Thymus (tissue), 11 donors: ENCODE results near the gene SPOCK1. TPM values are rescaled to one million over a fixed set of nuclear protein-coding genes. Genes with fewer than 3 reads are reported as not detected.
"Not testable (repeated sequence)": the region's sequence is repeated elsewhere in the genome, so short reads cannot be mapped to it uniquely, and the experiment has no call there.

ENCODE experiments used
- DNase-seq, 9 donors: peaks; one replicate each; pipeline ENCODE4 v3.0.0-alpha.2; 2013; ENCODE audit warnings: low spot score in 9 of 9, low read depth in 6 of 9, missing footprints in 1 of 9
- H3K27ac ChIP-seq, 2 donors: one replicate each; pipeline ENCODE4 v1.5.1; 2013; ENCODE audit warnings: control low read depth in 1 of 2, low read depth in 1 of 2, low read length in 1 of 2, mild to moderate bottlenecking in 1 of 2, moderate library complexity in 1 of 2
- H3K27me3 ChIP-seq, 2 donors: one replicate each; pipeline ENCODE4 v1.5.1; 2013; ENCODE audit warnings: low read length in 1 of 2; ENCODE audit not compliant: control insufficient read depth in 2 of 2, insufficient read depth in 1 of 2
- H3K36me3 ChIP-seq, 2 donors: one replicate each; pipeline ENCODE4 v1.5.1; 2013; ENCODE audit warnings: low read length in 1 of 2, mild to moderate bottlenecking in 1 of 2, moderate library complexity in 1 of 2; ENCODE audit not compliant: control insufficient read depth in 2 of 2, insufficient read depth in 2 of 2
- H3K4me1 ChIP-seq, 2 donors: one replicate each; pipeline ENCODE4 v1.5.1; 2013; ENCODE audit warnings: low read length in 2 of 2; ENCODE audit not compliant: control insufficient read depth in 2 of 2, insufficient read depth in 2 of 2
- H3K4me3 ChIP-seq, 2 donors: one replicate each; pipeline ENCODE4 v1.5.1; 2013; ENCODE audit warnings: low read length in 2 of 2, control low read depth in 1 of 2, mild to moderate bottlenecking in 1 of 2
- H3K9me3 ChIP-seq, 2 donors: one replicate each; pipeline ENCODE4 v1.5.1; 2013; ENCODE audit warnings: low read length in 1 of 2, mild to moderate bottlenecking in 1 of 2; ENCODE audit not compliant: control insufficient read depth in 2 of 2, insufficient read depth in 1 of 2
- WGBS: extraction: QIAGEN DNeasy Blood & Tissue Kit; methylation state at CpG from one replicate; pipeline ENCODE4 v1.1.7; 2013; 5-methylcytosine and 5-hydroxymethylcytosine counted together
- polyA plus RNA-seq: library from polyadenylated mRNA; stranded (reverse); fragments of 200-250 nt; gene quantifications from one replicate; pipeline ENCODE4 v1.2.3, GENCODE V29; 2013
- total RNA-seq: library from RNA; stranded (reverse); fragments of 120-200 nt; gene quantifications from one replicate; pipeline ENCODE4 v1.2.4, GENCODE V29; 2013
- donor health status: healthy.

Gene SPOCK1
- total and polyA plus RNA-seq, 2 donors: 3.7 to 8.6 TPM

- H3K27me3 ChIP-seq: no peaks in the 10 kb centered on the region
- no peak for DNase-seq
- 78% methylated on average over 5 of the region's 5 CpGs for WGBS
- H3K36me3 ChIP-seq: no peaks in the 10 kb centered on the region
- H3K4me1 ChIP-seq: no peaks in the 10 kb centered on the region
- H3K4me3 ChIP-seq: no peak overlapping the region
- H3K9me3 ChIP-seq: no peaks in the 10 kb centered on the region
- no peak overlapping the region for H3K27ac ChIP-seq
Measured at GRCh38 chr5:137263371-137264005, 235.6 kb downstream of the SPOCK1 start.

- Histone ChIP-seq H3K4me3 (no peak overlapping the region), H3K27me3 (no peaks in the 10 kb centered on the region), H3K36me3 (no peaks in the 10 kb centered on the region), H3K9me3 (no peaks in the 10 kb centered on the region), H3K4me1 (no peaks in the 10 kb centered on the region), H3K27ac (no peak overlapping the region)
- DNase-seq: no peak
Measured at GRCh38 chr5:137262818-137263217, 236.3 kb downstream of the SPOCK1 start.

- H3K27ac ChIP-seq: no peak overlapping the region
Measured at GRCh38 chr5:137260820-137261695, 238.1 kb downstream of the SPOCK1 start.

GRCh38 chr5:137259115-137259514, 240.0 kb downstream of the SPOCK1 start:
- H3K4me1 ChIP-seq, H3K27me3 ChIP-seq, H3K36me3 ChIP-seq, H3K4me3 ChIP-seq, H3K9me3 ChIP-seq, DNase-seq, H3K27ac ChIP-seq: not testable (repeated sequence)
- WGBS: 92% methylated on average over 2 of the region's 2 CpGs

More at GRCh38 chr5:137260820-137261695, 238.1 kb downstream of the SPOCK1 start:
- Histone ChIP-seq H3K4me3 (no peak overlapping the region), H3K27me3 (no peaks in the 10 kb centered on the region), H3K9me3 (no peaks in the 10 kb centered on the region), H3K36me3 (no peaks in the 10 kb centered on the region), H3K4me1 (no peaks in the 10 kb centered on the region)
- WGBS: 79% methylated on average over 5 of the region's 5 CpGs
- DNase-seq: no peak

- Histone ChIP-seq H3K9me3 (no peaks in the 10 kb centered on the region), H3K27me3 (no peaks in the 10 kb centered on the region), H3K27ac (no peak overlapping the region), H3K4me1 (no peaks in the 10 kb centered on the region), H3K4me3 (no peak overlapping the region), H3K36me3 (no peaks in the 10 kb centered on the region)
- no peak for DNase-seq
- WGBS: 87% methylated on average over 9 of the region's 9 CpGs
Measured at GRCh38 chr5:137254119-137255090, 244.7 kb downstream of the SPOCK1 start.

GRCh38 chr5:137252512-137252911, 246.6 kb downstream of the SPOCK1 start:
- Histone ChIP-seq H3K27me3 (no peaks in the 10 kb centered on the region), H3K36me3 (no peaks in the 10 kb centered on the region), H3K9me3 (no peaks in the 10 kb centered on the region), H3K4me1 (no peaks in the 10 kb centered on the region), H3K4me3 (no peak overlapping the region), H3K27ac (no peak overlapping the region)
- 96% methylated on average over 2 of the region's 2 CpGs for WGBS
- no peak for DNase-seq

GRCh38 chr5:137250421-137250820, 248.7 kb downstream of the SPOCK1 start:
- Histone ChIP-seq H3K9me3 (no peaks in the 10 kb centered on the region), H3K27me3 (no peaks in the 10 kb centered on the region), H3K27ac (no peak overlapping the region), H3K4me3 (no peak overlapping the region), H3K36me3 (no peaks in the 10 kb centered on the region), H3K4me1 (no peaks in the 10 kb centered on the region)
- 78% methylated on average over 6 of the region's 6 CpGs for WGBS
- DNase-seq: no peak

GRCh38 chr5:137248527-137248926, 250.6 kb downstream of the SPOCK1 start:
- H3K4me3 ChIP-seq: no peak overlapping the region
- H3K9me3 ChIP-seq: no peaks in the 10 kb centered on the region
- H3K27ac ChIP-seq: no peak overlapping the region
- no peaks in the 10 kb centered on the region for H3K27me3 ChIP-seq
- DNase-seq: no peak
- WGBS: 97% methylated on average over 3 of the region's 3 CpGs
- no peaks in the 10 kb centered on the region for H3K36me3 ChIP-seq
- no peaks in the 10 kb centered on the region for H3K4me1 ChIP-seq
